H9 (cell line): ENCODE results near the gene SYCE3. TPM values are rescaled to one million over a fixed set of nuclear protein-coding genes. Genes with fewer than 3 reads are reported as not detected.

Source experiments
- DNase-seq: peaks from one replicate; pipeline ENCODE4 v3.0.0-alpha.2; 2017
- H2AFZ ChIP-seq: one replicate; pipeline ENCODE4 v1.6.1; 2013; ENCODE audit warnings: mild to moderate bottlenecking, low read length, control low read depth, moderate library complexity
- H2AK5ac ChIP-seq: 2 replicates; pipeline ENCODE4 v1.6.1; 2013; ENCODE audit warnings: low read length, control low read depth, mixed read lengths; ENCODE audit not compliant: insufficient read length
- H2BK120ac ChIP-seq: one replicate; pipeline ENCODE4 v1.6.1; 2013; ENCODE audit warnings: low read depth, mild to moderate bottlenecking, low read length, control low read depth, inconsistent platforms; ENCODE audit not compliant: poor library complexity, severe bottlenecking
- H2BK12ac ChIP-seq: 2 replicates; pipeline ENCODE4 v1.6.1; 2013; ENCODE audit warnings: low read length, control low read depth, mixed read lengths, low read depth; ENCODE audit not compliant: insufficient read length
- H2BK15ac ChIP-seq: 2 replicates; pipeline ENCODE4 v1.6.1; 2013; ENCODE audit warnings: low read depth, low read length, control low read depth
- H2BK20ac ChIP-seq: one replicate; pipeline ENCODE4 v1.6.1; 2013; ENCODE audit warnings: low read depth, mild to moderate bottlenecking, low read length, control low read depth, inconsistent platforms; ENCODE audit not compliant: poor library complexity, severe bottlenecking
- H2BK5ac ChIP-seq: 2 replicates; pipeline ENCODE4 v1.6.1; 2013; ENCODE audit warnings: low read length, control low read depth, mixed read lengths; ENCODE audit not compliant: insufficient read length
- H3K14ac ChIP-seq: 2 replicates; pipeline ENCODE4 v1.6.1; 2013; ENCODE audit warnings: low read length, control low read depth; ENCODE audit not compliant: insufficient read depth
- H3K18ac ChIP-seq: 2 replicates; pipeline ENCODE4 v1.6.1; 2013; ENCODE audit warnings: low read depth, mild to moderate bottlenecking, mixed read lengths, low read length, control low read depth; ENCODE audit not compliant: insufficient read length
- H3K23ac ChIP-seq: 2 replicates; pipeline ENCODE4 v1.6.1; 2013; ENCODE audit warnings: low read length, control low read depth, mixed read lengths, low read depth; ENCODE audit not compliant: insufficient read length
- H3K23me2 ChIP-seq: 2 replicates; pipeline ENCODE4 v1.6.1; 2013; ENCODE audit warnings: low read depth, mild to moderate bottlenecking, mixed read lengths, low read length, control low read depth; ENCODE audit not compliant: insufficient read length, poor library complexity, severe bottlenecking
- H3K27ac ChIP-seq: 2 replicates; pipeline ENCODE4 v1.5.1; 2013; ENCODE audit warnings: low read length, control low read depth, mixed read lengths, low read depth; ENCODE audit not compliant: insufficient read length
- H3K27me3 ChIP-seq: 2 replicates; pipeline ENCODE4 v1.6.1; 2013; ENCODE audit warnings: low read length, control low read depth, inconsistent platforms; ENCODE audit not compliant: insufficient read depth
- H3K4ac ChIP-seq: 2 replicates; pipeline ENCODE4 v1.6.1; 2013; ENCODE audit warnings: low read depth, mild to moderate bottlenecking, control low read depth, inconsistent platforms, low read length, moderate library complexity
- H3K4me1 ChIP-seq: 2 replicates; pipeline ENCODE4 v1.6.1; 2013; ENCODE audit warnings: low read length, control low read depth, inconsistent platforms; ENCODE audit not compliant: insufficient read depth
- H3K4me2 ChIP-seq: 2 replicates; pipeline ENCODE4 v1.6.1; 2013; ENCODE audit warnings: low read length, control low read depth, mixed read lengths; ENCODE audit not compliant: insufficient read length, insufficient read depth
- H3K56ac ChIP-seq: 2 replicates; pipeline ENCODE4 v1.6.1; 2013; ENCODE audit warnings: low read depth, mild to moderate bottlenecking, mixed read lengths, low read length, control low read depth; ENCODE audit not compliant: insufficient read length
- H3K79me1 ChIP-seq: 2 replicates; pipeline ENCODE4 v1.6.1; 2013; ENCODE audit warnings: low read depth, mild to moderate bottlenecking, moderate library complexity, low read length, control low read depth, inconsistent platforms; ENCODE audit not compliant: insufficient read depth, poor library complexity, severe bottlenecking
- H3K79me2 ChIP-seq: 2 replicates; pipeline ENCODE4 v1.6.1; 2013; ENCODE audit warnings: low read length, control low read depth, inconsistent platforms; ENCODE audit not compliant: insufficient read depth
- H3K9ac ChIP-seq: 2 replicates; pipeline ENCODE4 v1.6.1; 2013; ENCODE audit warnings: low read length, control low read depth, mixed read lengths; ENCODE audit not compliant: insufficient read length; ENCODE audit errors: extremely low read depth
- H3K9me3 ChIP-seq: one replicate; pipeline ENCODE4 v1.6.1; 2013; ENCODE audit warnings: low read depth, low read length, inconsistent platforms; ENCODE audit not compliant: control insufficient read depth
- H3T11ph ChIP-seq: one replicate; pipeline ENCODE4 v1.6.1; 2013; ENCODE audit warnings: mild to moderate bottlenecking, low read length, control low read depth, inconsistent platforms
- H4K20me1 ChIP-seq: one replicate; pipeline ENCODE4 v1.6.1; 2013; ENCODE audit not compliant: control insufficient read depth, insufficient read length, insufficient read depth
- H4K5ac ChIP-seq: 2 replicates; pipeline ENCODE4 v1.6.1; 2013; ENCODE audit warnings: low read depth, mild to moderate bottlenecking, mixed read lengths, low read length, control low read depth; ENCODE audit not compliant: insufficient read length
- H4K8ac ChIP-seq: replicated peaks from 2 replicates; pipeline ENCODE4 v1.6.1; 2013; ENCODE audit warnings: low read length, control low read depth, mixed read lengths, low read depth; ENCODE audit not compliant: insufficient read length
- H4K91ac ChIP-seq: 2 replicates; pipeline ENCODE4 v1.6.1; 2013; ENCODE audit warnings: low read depth, mild to moderate bottlenecking, moderate library complexity, mixed read lengths, low read length, control low read depth; ENCODE audit not compliant: insufficient read length
- H3K27ac Mint-ChIP-seq, 3 experiments: 2 replicates in 2 of 3; 3 replicates in 1 of 3; pipeline ENCODE4 v1.8.0; 2020 to 2021; ENCODE audit warnings: mixed read lengths in 3 of 3, mild to moderate bottlenecking in 1 of 3, moderate library complexity in 1 of 3
- H3K27me3 Mint-ChIP-seq: 2 replicates; pipeline ENCODE4 v1.8.0; 2021; ENCODE audit warnings: low read depth, mild to moderate bottlenecking, moderate library complexity, mixed read lengths
- H3K36me3 Mint-ChIP-seq, 3 experiments: 2 replicates in 2 of 3; 3 replicates in 1 of 3; pipeline ENCODE4 v1.8.0; 2020 to 2021; ENCODE audit warnings: low read depth in 3 of 3, mixed read lengths in 3 of 3; ENCODE audit not compliant: insufficient read depth in 1 of 3
- H3K4me1 Mint-ChIP-seq, 2 experiments: 2 replicates each; pipeline ENCODE4 v1.8.0; 2020; ENCODE audit warnings: mixed read lengths in 2 of 2
- H3K4me3 Mint-ChIP-seq, 2 experiments: 2 replicates in 1 of 2; 3 replicates in 1 of 2; pipeline ENCODE4 v1.8.0; 2020 to 2021; ENCODE audit warnings: mild to moderate bottlenecking in 2 of 2, mixed read lengths in 2 of 2, moderate library complexity in 1 of 2
- H3K9me3 Mint-ChIP-seq, 2 experiments: 2 replicates in 1 of 2; 3 replicates in 1 of 2; pipeline ENCODE4 v1.8.0; 2020; ENCODE audit warnings: mild to moderate bottlenecking in 2 of 2, mixed read lengths in 2 of 2, moderate library complexity in 1 of 2
- WGBS: extraction: QIAGEN DNeasy Blood & Tissue Kit; methylation state at CpG from one replicate; pipeline ENCODE4 v1.1.7; 2013; ENCODE audit warnings: missing lambda C conversion rate, low lambda C conversion rate, mixed read lengths; ENCODE audit not compliant: insufficient read length; ENCODE audit errors: extremely low coverage; 5-methylcytosine and 5-hydroxymethylcytosine counted together
- total RNA-seq: library from RNA; stranded (reverse); gene quantifications from 2 replicates; pipeline ENCODE4 v1.2.1, GENCODE V29; 2021
- TF ChIP-seq, protein P1 (sequence below): fragments of 200-600 bp; sonication (generic); conservative IDR thresholded peaks from 3 replicates; pipeline ENCODE4 v1.8.0; 2021; ENCODE audit warnings: antibody characterized with exemption, mild to moderate bottlenecking

SYCE3 gene
- total RNA-seq, 1 experiment from 2014 or later, result 0.85 TPM

- no peak for DNase-seq
- Histone ChIP-seq H3K23ac (no peak overlapping the region), H2AK5ac (no peak overlapping the region), H3K23me2 (peaks cover 18% of the 10 kb centered on the region), H3K4me1 (no peaks in the 10 kb centered on the region), H3K9me3 (no peaks in the 10 kb centered on the region), H4K20me1 (no peaks in the 10 kb centered on the region), H3K4ac (no peak overlapping the region), H2BK12ac (no peak overlapping the region), H4K5ac (no peak overlapping the region), H3K27me3 (peaks cover 34% of the 10 kb centered on the region; the same call in 1 of the 2 replicates), H2BK15ac (no peak overlapping the region), H2BK5ac (no peak overlapping the region), H3K14ac (no peak overlapping the region), H3K79me2 (no peaks in the 10 kb centered on the region), H3K9ac (no peak overlapping the region), H2BK20ac (no peak overlapping the region), H4K8ac (no peak overlapping the region), H2AFZ (no peak overlapping the region), H3K27ac (no peak overlapping the region), H3T11ph (no peak overlapping the region), H3K4me2 (no peak overlapping the region), H4K91ac (no peak overlapping the region), H3K79me1 (no peaks in the 10 kb centered on the region), H3K18ac (no peak overlapping the region), H2BK120ac (no peak overlapping the region), H3K56ac (no peak overlapping the region)
- TF ChIP-seq, protein P1, sequence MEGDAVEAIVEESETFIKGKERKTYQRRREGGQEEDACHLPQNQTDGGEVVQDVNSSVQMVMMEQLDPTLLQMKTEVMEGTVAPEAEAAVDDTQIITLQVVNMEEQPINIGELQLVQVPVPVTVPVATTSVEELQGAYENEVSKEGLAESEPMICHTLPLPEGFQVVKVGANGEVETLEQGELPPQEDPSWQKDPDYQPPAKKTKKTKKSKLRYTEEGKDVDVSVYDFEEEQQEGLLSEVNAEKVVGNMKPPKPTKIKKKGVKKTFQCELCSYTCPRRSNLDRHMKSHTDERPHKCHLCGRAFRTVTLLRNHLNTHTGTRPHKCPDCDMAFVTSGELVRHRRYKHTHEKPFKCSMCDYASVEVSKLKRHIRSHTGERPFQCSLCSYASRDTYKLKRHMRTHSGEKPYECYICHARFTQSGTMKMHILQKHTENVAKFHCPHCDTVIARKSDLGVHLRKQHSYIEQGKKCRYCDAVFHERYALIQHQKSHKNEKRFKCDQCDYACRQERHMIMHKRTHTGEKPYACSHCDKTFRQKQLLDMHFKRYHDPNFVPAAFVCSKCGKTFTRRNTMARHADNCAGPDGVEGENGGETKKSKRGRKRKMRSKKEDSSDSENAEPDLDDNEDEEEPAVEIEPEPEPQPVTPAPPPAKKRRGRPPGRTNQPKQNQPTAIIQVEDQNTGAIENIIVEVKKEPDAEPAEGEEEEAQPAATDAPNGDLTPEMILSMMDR, result no peak
- H3K4me3 Mint-ChIP-seq, result peak overlapping the region; percentile 47 to 80
- H3K27me3 Mint-ChIP-seq, result peaks cover 78% of the 10 kb centered on the region
- H3K4me1 Mint-ChIP-seq, result peaks cover 9 to 13% of the 10 kb centered on the region in 2 experiments
- no peaks in the 10 kb centered on the region; a peak in 1 of 7 replicates for H3K36me3 Mint-ChIP-seq
- H3K9me3 Mint-ChIP-seq, result no peaks in the 10 kb centered on the region; a peak in 1 of 5 replicates
- WGBS, result no CpG with 5 or more reads among the region's 19 CpGs
- H3K27ac Mint-ChIP-seq, result no peak overlapping the region
Observed at GRCh38 chr22:50532824-50533796, 29.6 kb downstream of the SYCE3 start.
